LHCN-M2 (cell line): ENCODE data around the gene BAD. TPM values are rescaled to one million over a fixed set of nuclear protein-coding genes. Genes with fewer than 3 reads are reported as not detected.

ENCODE experiments used
- DNase-seq: peaks from one replicate; pipeline ENCODE4 v3.0.0-alpha.2; 2012; ENCODE audit warnings: low read depth
- total RNA-seq: library from RNA; depleted of rRNA; stranded (reverse); fragments of >200 nt; gene quantifications from 2 replicates; pipeline ENCODE4 v1.2.3, GENCODE V29; 2014

BAD gene
- total RNA-seq, 1 experiment from 2014 or later, result 92.3 TPM

GRCh38 chr11:64261556-64262080 lies 22.8 kb downstream of the BAD start:
- DNase-seq, result no peak

GRCh38 chr11:64260147-64260708 lies 24.2 kb downstream of the BAD start:
- DNase-seq, result no peak

- peak; percentile 17 for DNase-seq
Observed at GRCh38 chr11:64259533-64260067, 24.9 kb downstream of the BAD start.

- DNase-seq, result no peak
Observed at GRCh38 chr11:64258946-64259532, 25.4 kb downstream of the BAD start.

GRCh38 chr11:64258356-64258755 lies 26.1 kb downstream of the BAD start:
- DNase-seq, result no peak

GRCh38 chr11:64256300-64256699 lies 28.2 kb downstream of the BAD start:
- no peak for DNase-seq

GRCh38 chr11:64255135-64256128 lies 29.0 kb downstream of the BAD start:
- DNase-seq, result no peak

- DNase-seq, result no peak
Observed at GRCh38 chr11:64254326-64254725, 30.1 kb downstream of the BAD start.

- no peak for DNase-seq
Observed at GRCh38 chr11:64253481-64253880, 31.0 kb downstream of the BAD start.

- DNase-seq, result no peak
Observed at GRCh38 chr11:64253043-64253442, 31.4 kb downstream of the BAD start.

GRCh38 chr11:64252003-64252872 lies 32.2 kb downstream of the BAD start:
- no peak for DNase-seq

- DNase-seq, result no peak
Observed at GRCh38 chr11:64251753-64252002, 32.8 kb downstream of the BAD start.

GRCh38 chr11:64251016-64251752 lies 33.3 kb downstream of the BAD start, which contains the start of gene PLCB3:
Gene PLCB3, plus strand, starts transcription at chr11:64251530. Its CDS starts 120 bp downstream, at chr11:64251650.
- no peak for DNase-seq

GRCh38 chr11:64250415-64251015 lies 34.0 kb downstream of the BAD start:
- DNase-seq, result no peak

GRCh38 chr11:64249563-64250414 lies 34.7 kb downstream of the BAD start:
- no peak for DNase-seq

GRCh38 chr11:64249038-64249437 lies 35.4 kb downstream of the BAD start:
- no peak for DNase-seq

- DNase-seq, result no peak
Observed at GRCh38 chr11:64248578-64248977, 35.9 kb downstream of the BAD start.

GRCh38 chr11:64247729-64248531 lies 36.5 kb downstream of the BAD start:
- DNase-seq, result no peak
